ENCODE measurements around the gene CFAP100.

Gene CFAP100

DNA sequence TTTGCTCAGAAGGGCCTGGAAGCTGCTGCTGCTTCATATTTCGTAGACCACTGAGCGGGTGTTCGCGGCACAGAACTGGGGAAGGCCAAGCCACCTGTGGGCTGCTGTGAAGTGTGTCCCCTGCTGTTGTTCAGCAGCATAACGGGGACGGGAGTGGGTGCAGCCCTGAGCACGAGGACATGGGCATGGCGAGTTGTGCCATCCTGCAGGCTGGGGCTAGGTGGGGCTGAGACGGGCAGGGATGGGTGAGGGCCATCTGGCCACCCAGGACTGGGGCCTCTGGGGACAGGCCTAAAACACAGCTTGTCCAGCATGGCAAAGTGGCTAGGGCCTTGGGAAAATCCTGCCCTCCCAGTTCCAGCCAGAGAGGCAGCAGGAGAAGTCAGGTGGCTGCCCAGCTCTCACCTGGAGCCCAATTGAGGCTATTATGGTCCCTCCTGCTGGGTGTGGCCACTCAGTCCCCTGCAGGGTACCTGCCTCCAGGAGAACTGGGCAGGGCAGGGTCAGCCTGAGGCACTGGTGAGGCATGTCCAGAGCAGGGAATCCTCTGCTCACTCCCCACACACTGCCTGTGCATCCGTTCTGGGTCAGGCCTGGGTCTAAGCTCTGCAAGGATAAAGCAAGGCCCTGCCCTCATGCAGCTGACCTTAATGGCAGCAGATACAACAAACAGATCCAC, 29.5 kb downstream of the CFAP100 start:
- no peak for DNase-seq

DNA sequence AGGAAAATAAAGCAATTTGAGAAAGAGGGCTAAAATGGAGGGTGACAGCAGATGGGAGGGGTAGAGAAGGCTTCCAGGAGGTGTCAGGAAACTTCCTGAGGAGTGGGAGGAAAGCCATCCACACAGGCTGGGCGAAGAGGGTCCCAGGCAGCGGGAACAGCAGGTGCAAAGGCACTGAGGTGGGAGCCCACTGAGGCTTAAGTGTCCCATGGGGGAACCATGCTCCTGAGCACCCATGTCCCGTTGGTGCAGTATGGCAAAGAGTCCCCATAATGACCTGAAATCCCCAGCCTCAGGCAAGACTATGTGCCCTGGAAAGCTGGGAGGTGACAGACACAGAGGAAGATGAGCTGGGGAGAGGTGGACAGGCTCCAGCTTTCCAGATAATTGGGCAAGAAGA, 30.0 kb downstream of the CFAP100 start:
- DNase-seq, result no peak

- DNase-seq, result no peak
These were observed 36.4 kb downstream of the CFAP100 start for GRCh38 chr3:126431103-126431534.

DNA sequence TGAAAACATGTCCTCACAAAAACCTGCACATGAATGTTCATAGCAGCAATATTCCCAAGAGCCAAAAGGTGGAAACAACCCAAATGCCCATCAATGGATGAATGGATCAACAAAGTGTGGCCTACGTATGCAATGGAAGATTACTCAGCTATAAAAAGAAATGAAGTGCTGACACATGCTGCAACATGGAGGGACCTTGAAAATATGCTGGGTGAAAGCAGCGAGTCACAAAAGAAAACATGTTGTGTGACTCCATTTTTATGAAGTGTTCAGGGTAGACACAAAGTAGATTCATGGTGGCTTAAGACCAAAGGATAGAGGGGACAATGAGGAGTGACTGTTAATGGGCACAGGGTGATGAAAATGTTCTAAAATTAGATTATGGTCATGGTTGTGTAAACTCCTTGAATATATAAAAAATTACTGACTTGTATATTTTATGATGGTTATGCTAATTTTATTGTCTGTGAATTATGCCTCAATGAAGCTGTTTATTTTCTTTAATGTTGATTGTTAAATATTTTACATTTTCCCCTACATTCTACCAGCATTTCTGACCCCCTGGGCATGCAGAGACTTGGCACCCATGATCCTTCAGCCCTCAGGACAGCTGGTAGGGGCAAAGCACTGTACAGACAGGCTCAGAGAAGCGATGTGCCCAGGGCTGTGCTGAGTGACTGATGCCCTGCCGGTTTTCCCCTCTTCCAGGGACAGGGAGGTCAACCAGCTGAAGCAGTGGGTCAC, 37.8 kb downstream of the CFAP100 start:
- DNase-seq, result no peak

DNA sequence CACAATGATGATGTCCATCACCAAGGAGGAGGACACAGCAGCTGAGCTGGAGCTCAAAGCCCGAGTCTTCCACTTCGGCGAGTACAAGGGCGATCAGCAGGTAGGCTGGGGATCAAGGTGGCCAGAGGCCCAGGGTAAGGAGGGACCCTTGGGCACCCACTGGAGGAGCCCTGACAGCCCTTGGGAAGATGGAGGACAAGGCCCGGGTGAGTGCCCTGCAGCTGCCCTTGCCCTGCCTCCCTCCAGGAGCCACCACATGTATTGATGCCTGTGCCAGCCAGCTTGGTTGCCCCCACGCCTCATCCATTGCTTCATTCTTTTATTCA, 38.4 kb downstream of the CFAP100 start:
- DNase-seq, result no peak

DNA sequence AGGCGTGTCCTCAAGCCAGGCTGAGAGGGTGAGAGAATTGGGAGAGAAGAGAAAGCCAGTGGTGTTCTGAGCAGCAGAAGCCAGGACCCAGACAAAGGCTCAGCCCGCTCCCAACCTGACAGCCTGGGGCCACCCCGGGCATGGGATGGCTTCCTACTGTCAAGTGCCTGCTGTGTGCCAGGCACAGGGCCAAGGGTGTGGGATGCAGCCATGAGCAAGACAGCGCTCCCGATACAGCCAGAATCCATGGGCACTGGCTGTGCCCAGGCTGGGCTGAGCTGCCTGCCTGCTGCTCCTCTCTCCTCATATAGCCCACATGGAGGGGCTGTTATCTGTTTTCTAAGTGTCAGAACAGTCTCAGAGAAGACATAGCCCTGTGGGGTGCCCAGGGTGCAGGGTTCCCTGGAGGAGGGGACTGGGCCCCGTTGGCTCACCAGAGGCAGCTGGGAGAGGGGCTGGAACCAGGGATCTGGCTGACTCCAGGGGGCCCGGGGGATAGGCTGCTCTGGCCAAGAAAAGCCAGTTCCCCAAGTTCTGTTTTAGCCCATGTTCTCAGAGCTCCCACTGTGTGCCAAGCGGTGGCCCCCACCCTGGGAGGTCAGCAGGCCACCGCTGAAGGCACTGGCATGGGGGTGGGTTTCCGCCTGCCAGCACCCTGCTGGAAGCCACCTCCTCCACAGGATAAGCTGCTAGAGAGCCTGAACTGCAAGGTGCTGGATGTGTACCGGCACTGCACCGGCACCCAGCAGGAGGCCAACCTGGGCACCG, 39.0 kb downstream of the CFAP100 start:
- no peak for DNase-seq

- DNase-seq, result no peak
These were observed 39.5 kb downstream of the CFAP100 start for GRCh38 chr3:126434264-126434590.

DNA sequence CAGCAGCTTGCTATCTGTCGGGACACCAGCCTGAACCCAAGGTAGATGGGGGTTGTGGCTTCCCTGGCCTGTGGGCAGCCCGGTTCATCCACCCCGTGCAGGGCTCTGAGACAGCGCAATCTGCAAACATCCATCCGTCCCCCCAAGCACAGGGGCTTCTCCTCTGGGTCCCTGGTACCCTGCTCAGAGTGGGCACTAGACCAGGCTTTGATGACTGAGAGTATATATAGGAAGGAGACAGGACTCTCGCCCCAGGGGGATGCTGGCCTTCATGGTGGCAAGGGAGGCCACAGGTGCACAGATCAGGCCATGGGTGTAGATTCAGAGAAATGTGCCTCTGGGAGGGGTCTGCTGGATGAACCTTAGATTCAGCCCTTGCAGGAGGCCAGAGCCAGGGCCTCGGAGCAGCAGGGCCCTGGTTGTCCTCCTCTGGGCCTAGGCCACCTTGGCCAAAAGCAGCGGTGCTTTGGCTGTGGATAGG, 40.3 kb downstream of the CFAP100 start:
- no peak for DNase-seq

DNA sequence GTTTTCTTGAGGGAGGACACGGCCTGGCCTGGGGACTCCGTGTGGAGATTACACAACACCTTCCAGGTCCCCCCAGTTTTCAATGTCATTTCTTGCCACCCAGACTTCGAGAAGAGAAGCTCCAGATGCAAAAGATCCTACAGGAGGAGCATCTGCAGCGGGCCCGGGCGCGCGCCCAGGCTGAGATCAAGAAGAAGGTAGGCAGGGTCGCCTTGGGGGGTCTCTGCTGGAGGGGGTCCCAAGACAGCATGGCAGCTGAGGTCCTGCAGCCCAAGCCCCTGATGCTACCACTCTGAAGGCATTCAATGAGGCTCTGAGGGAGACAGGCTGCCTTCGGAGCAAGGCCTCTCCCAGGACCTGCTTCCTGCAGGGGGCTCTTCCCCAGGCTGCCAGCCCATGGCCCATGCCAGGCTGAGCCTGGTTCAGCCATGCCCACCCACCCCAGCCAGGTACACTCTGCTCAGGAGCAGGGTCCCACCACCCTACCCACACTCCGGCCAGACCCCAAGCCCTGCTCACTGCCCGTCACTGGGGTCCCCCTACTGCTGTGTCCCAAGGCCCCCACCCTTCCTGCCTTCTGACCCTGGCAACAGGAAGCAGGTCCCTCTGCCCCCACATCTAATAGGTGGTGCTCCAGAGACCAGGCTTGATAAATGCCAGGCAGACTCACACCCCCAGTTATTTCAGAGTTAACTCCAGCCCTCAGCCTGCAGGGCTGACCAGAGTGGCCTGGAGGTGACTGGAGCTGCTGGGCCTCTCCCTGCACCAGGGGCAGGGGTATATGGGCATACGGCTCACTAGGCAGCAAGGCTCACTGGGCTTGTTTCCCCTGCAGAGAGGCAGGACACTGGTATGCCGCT, 41.0 kb downstream of the CFAP100 start:
- DNase-seq, result no peak

GRCh38 chr3:126436826-126437717, 42.4 kb downstream of the CFAP100 start:
- no peak for DNase-seq

DNA sequence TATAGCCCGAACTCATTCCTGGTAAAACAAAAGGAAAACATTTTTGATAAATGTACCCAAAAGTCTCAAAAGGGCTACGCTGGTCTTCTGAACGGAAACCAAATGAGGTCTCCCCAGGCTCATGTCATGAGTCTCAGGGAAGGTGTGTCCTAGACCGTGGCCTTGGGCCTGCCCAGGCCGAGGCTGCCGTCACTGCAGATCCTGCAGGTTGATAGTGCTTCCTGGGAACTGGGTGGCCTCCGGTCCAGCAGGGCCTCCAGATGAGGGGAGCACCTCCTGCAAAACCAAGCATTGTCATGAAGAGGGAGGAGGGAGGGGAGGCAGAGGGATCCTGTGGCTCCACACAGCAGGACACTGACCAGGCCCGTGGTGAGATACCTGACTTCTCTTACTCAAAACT, 43.5 kb downstream of the CFAP100 start:
- DNase-seq, result no peak

DNA sequence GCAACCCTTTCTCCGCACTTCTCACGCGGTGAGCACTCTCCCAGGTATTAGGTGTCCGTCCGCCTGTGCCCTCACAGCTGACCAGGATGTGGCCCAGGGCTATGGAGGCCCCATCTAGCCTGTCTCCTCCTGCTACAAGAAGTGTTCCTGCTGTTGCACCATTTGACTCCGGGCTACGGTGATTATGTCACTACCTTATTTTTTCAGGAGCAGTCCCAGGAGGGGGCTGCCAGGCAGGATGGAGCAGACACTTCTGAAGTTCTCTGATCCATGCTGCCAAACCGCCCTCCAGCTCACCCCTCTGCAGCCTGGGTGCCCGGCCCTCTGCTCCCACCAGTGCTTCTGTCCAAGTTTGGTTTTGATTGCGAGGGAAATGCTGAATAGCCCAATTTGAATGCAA, 44.0 kb downstream of the CFAP100 start:
- no peak for DNase-seq

DNA sequence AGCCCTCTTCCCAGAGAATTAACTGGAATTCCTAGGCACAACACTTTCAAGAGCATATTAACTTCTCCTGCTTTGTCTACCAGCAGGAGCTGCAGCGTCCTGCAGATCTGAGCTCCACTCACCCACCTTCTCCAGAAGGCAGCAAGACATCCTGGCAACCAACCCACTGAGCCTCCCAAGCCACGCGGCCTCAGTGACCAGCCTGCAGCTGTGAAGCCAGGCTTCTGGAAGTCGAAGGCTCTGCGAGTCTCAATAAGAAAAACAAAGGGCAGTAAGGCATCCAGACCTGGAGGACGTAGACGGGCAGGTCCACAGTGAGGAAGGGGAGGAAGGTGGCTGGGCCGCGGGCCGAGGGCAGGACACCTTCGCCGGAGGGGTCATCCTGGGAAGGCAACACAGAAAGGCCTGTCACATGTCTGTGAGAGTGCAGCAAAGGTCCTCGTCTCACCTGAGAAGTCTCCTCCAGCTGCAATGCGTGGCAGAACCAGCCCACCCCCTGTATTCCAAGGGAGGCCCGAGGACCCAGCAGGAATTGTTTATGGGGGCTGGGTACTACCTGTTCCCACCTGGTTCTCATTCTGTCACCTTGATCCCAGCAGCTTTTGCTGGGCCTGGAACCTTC, 44.7 kb downstream of the CFAP100 start:
- no peak for DNase-seq

GRCh38 chr3:126439968-126440708, 45.4 kb downstream of the CFAP100 start:
- no peak for DNase-seq

DNA sequence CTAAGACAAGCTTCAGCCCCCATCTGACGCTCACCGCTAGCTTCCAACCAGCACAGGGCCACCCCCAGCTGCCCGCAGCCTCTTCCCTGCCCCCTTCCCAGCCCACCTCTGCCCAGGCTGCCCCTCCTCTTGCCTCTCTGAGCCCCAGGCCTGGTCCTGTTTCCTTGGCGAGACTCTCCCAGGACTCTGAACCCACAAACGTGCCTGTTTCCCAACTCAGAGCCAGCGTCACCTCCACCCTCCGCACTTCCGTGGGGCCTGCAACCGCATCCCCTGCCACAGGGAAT, 45.9 kb downstream of the CFAP100 start:
- DNase-seq, result no peak

- no peak for DNase-seq
These were observed 46.7 kb downstream of the CFAP100 start for GRCh38 chr3:126441256-126441880.

GRCh38 chr3:126442094-126442855, 47.6 kb downstream of the CFAP100 start:
- no peak for DNase-seq

DNA sequence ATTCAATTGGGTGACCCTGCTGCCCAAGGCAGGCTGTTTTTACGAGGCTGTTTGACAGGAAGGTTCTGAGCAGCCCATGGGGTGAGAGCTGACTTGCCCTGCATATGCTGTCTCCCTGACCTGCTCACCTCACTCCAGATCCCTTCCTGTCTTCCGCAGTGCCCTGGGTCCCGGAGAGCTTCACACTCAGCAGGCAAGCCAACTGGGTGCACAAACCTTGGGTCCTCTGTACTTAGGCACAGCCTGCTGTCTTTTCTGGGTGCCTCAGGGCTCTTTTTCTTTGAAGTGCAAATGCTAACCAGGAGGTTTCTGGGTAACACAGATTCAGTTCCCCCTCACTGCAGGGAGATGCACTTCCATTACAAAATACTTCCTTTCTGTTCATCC, 48.1 kb downstream of the CFAP100 start:
- DNase-seq, result no peak

DNA sequence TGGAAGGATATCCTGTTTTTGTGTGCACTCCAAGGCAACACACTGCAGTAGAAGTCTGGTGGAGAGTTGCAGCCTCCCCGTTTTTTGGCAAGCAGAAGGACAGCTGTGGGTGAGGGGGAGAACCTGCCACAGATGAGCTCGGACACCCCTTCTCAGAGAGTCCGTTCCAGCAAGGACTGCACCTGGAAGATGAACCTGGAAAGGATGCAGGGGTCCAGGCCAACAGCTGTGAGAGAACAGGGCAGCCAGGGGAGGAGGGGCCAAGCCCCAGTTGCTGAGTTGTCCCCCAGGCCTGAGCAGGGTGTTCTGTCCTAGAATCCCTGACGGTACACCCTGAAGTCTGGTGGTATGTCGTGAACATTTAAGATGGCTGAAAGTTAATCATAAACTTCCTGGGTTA, 50.8 kb downstream of the CFAP100 start:
- DNase-seq, result no peak

- no peak for DNase-seq
These were observed 51.6 kb downstream of the CFAP100 start for GRCh38 chr3:126446301-126446700.

Data from NCI-H1417 treated with DMSO at 0.1 percent for 48 hours (cell line).